GM13976 (cell line): Measurements from ENCODE around the gene CPSF4L.
"Not testable (repeated sequence)": the region's sequence is repeated elsewhere in the genome, so short reads cannot be mapped to it uniquely, and the experiment has no call there.

Experiments
- DNase-seq: peaks from one replicate; pipeline ENCODE4 v3.0.0; 2012; ENCODE audit warnings: low spot score
- in situ Hi-C: fragments of 300-500 bp; cut with MboI; formaldehyde crosslinking; loops from one replicate; pipeline ENCODE4 v1.12.0; 2022; ENCODE audit warnings: low sequenced_read_pairs, mixed read lengths, inconsistent platforms; ENCODE audit not compliant: unreplicated experiment
- TF ChIP-seq, protein P1 (sequence below): IDR thresholded peaks from 2 replicates; pipeline ENCODE4 v1.5.1; 2012; ENCODE audit warnings: borderline replicate concordance, mild to moderate bottlenecking; ENCODE audit not compliant: insufficient read depth; ENCODE audit errors: extremely low read depth, missing control alignments, control extremely low read depth

CPSF4L gene, protein sequence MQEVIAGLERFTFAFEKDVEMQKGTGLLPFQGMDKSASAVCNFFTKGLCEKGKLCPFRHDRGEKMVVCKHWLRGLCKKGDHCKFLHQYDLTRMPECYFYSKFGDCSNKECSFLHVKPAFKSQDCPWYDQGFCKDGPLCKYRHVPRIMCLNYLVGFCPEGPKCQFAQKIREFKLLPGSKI

DNA sequence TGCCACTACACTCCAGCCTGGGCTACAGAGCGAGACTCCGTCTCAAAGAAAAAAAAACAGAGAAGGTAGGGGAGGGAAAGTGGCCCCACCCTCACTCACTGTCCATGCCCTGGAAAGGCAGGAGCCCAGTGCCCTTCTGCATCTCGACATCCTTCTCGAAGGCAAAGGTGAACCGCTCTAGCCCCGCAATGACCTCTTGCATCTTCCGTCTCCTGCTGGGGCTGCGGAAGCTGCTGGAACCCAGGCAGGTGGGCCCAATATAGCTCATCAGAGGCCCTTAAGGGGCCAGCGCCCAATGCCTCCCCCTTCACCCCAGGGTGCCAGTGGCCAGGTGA is at the start of gene CPSF4L:
Gene CPSF4L (minus strand): TSS at position 264 of the 335 bp plus-strand sequence. CDS start 62 bp downstream, at position 202.
- in situ Hi-C loops = no loop called here
- DNase-seq = no peak
- TF ChIP-seq, protein P1, sequence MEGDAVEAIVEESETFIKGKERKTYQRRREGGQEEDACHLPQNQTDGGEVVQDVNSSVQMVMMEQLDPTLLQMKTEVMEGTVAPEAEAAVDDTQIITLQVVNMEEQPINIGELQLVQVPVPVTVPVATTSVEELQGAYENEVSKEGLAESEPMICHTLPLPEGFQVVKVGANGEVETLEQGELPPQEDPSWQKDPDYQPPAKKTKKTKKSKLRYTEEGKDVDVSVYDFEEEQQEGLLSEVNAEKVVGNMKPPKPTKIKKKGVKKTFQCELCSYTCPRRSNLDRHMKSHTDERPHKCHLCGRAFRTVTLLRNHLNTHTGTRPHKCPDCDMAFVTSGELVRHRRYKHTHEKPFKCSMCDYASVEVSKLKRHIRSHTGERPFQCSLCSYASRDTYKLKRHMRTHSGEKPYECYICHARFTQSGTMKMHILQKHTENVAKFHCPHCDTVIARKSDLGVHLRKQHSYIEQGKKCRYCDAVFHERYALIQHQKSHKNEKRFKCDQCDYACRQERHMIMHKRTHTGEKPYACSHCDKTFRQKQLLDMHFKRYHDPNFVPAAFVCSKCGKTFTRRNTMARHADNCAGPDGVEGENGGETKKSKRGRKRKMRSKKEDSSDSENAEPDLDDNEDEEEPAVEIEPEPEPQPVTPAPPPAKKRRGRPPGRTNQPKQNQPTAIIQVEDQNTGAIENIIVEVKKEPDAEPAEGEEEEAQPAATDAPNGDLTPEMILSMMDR = no peak

DNA sequence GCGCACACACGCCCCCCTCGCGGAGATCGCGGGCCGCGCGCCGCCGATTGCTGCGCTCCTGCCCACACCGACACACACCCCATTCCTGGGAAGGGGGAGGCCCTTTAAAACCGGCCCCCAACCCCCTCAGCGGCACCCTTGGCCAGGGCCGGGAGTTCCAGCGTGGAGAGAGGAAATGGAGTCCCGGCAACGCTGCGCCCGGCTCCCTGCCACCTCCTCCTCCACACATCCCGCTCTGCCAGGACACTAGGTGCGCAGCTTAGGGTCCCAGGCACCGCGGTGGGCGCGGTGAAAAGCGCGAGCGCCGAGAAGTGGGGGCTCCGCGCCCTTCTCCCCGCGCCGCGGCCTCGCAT is 49.7 kb upstream of the CPSF4L start:
- TF ChIP-seq, protein P1 = no peak
- no peak for DNase-seq
- in situ Hi-C loops = no loop called here

DNA sequence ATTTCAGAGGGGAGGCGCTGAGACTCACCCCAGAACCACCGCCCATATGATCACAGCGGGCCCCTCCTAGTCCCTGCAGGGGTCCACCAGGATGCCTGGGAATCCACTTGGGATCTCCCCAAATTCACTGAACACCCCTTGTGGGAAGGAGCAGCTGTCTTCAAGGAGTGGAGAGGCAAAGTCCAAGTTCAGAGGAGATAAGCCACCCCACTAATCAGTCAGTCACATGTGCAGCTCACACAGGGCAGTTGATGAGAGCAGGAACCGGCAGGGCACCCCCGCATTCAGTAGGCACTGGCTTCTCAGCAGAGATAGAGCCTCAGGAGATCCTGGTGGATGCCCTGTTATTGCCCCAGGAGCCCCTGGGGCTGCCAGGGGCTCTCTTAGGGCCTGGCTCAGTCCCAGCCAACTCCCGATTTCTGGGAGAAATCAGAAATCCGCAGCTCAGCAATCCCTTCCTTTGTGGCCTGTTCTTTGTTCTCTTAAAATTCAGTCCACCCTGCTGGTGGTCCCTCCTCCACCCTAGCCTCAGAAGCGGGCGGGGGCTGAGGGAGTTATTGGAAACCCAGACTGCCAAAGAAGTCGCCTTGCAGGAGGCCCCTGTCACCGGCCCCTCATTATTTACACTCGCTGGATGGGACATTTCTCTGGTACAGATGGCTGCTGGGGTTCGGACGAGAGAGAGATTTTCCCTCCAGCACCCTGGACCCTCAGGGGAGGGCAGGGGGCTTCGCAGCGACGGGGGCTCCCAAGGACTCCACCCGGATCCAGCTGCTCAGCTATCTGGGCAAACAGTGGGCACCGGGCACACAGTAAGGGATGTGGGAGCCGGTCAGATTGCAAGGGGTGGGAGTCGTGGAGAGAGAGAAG is 48.3 kb upstream of the CPSF4L start:
- TF ChIP-seq, protein P1 = no peak
- in situ Hi-C loops = no loop called here
- DNase-seq = no peak

DNA sequence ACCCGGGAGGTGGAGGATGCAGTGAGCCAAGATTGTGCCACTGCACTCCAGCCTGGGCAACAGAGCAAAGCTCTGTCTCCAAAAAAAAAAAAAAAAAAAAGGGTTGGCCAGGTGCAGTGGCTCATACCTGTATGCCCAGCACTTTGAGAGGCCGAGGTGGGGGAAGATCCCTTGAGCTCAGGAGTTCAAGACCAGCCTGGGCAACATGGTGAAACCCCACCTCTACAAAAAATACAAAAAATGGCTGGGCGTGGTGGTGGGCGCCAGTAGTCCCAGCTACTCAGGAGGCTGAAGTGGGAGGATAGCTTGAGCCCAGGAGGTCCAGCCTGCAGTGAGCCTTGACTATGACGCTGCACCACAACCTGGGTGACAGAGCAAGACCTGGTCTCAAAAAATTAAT is 47.3 kb upstream of the CPSF4L start:
- DNase-seq, in situ Hi-C loops: not testable (repeated sequence)

DNA sequence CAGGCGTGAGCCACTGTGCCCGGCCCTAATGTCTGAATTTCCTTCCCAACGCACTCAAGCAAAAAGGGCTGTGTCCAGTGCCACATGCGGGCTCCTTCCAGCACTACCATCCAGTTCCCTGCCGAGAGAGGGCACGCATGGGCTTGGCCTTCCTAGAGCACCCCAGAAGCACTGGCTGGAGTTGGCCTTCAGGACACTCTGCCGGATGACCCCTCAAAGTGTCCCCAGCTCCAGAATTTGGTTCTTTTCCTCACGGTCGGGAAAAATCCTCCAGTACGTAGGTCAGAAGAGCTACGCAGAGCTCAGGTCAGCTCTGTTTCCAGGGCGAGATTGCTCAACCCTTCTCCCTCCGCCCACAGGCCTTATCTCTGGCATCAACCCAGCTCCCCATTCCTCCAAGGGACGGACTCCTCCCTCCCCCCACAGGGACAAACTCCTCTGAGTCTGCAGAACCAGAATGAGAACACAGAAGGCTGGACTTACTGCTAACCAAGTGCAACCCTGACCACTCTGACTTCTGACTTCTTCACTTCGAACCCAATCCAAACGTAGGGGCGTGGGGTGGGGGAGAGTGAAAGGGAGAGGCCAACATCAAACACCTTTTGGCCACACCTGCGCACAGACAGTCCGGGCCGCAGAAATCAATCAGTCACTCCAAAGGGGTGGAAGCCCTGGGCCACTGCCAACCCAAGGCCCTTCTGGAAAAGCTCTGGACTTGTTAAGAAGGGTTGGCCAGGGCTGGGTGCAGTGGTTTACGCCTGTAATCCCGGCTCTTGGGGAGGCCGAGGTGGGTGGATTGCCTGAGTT is 46.5 kb upstream of the CPSF4L start:
- TF ChIP-seq, protein P1 = no peak
- in situ Hi-C loops = no loop called here
- no peak for DNase-seq

DNA sequence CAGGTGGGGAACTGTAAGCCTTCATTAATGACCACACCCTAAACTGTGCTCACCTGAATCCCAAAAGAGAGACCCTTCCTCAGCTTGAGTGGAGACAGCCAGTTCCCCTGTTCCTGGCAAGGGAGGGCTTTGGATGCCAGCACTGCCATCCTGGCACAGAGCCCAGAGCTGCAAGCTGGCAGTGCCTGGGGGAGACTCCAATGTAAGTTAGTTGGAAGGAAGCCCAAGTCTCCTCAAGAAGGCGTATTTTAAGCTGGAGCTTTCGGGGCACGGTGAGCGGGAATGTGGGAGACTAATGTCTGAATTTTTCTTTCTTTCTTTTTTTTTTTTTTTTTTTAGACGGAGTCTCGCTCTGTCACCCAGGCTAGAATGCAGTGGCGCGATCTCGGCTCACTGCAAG is 45.5 kb upstream of the CPSF4L start:
- TF ChIP-seq, protein P1 = no peak
- DNase-seq = no peak
- in situ Hi-C loops = no loop called here
